IMR-90 (cell line): ENCODE data around the gene BHLHE23. TPM values are rescaled to one million over a fixed set of nuclear protein-coding genes. Genes with fewer than 3 reads are reported as not detected.

ENCODE experiments used
- ATAC-seq: fragments of 200-7000 bp; cut with Tn5 transposase; 2 replicates; pipeline ENCODE4 v1.9.1; 2020; ENCODE audit warnings: low read depth, mild to moderate bottlenecking, moderate library complexity
- BruUV-seq: library from RNA; stranded (reverse); fragments of 400-500 nt; replicated peaks from 2 replicates; lab custom pipeline; 2021; lab: Mats Ljungman, UMichigan
- CTCF ChIA-PET: fragments of 300-600 bp; formaldehyde crosslinking; extraction: SDS; loops from one replicate; lab custom pipeline; 2021; ENCODE audit warnings: antibody characterized with exemption; lab: Yijun Ruan, JAX
- POLR2A ChIA-PET: fragments of 300-600 bp; sonication (Branson Sonifier 250); formaldehyde crosslinking; loops from one replicate; lab custom pipeline; 2022; ENCODE audit warnings: antibody characterized with exemption; ENCODE audit not compliant: unreplicated experiment; lab: Charles Lee
- DNase-seq: peaks from one replicate; pipeline ENCODE4 v3.0.0; 2013
- H2AFZ ChIP-seq: replicated peaks from 2 replicates; pipeline ENCODE3; 2013; ENCODE audit warnings: low read length, mild to moderate bottlenecking; ENCODE audit not compliant: poor library complexity
- H2AK5ac ChIP-seq: 2 replicates; pipeline ENCODE4 v1.6.1; 2013; ENCODE audit warnings: low read depth, low read length, inconsistent platforms
- H2AK9ac ChIP-seq: replicated peaks from 2 replicates; pipeline ENCODE3; 2013; ENCODE audit warnings: mild to moderate bottlenecking, low read depth, low read length, moderate library complexity; ENCODE audit not compliant: poor library complexity
- H2BK120ac ChIP-seq: 2 replicates; pipeline ENCODE4 v1.6.1; 2013; ENCODE audit warnings: low read depth, low read length, inconsistent platforms
- H2BK15ac ChIP-seq: 3 replicates; pipeline ENCODE4 v1.6.1; 2013; ENCODE audit warnings: low read depth, low read length, inconsistent platforms
- H2BK20ac ChIP-seq: 2 replicates; pipeline ENCODE4 v1.6.1; 2013; ENCODE audit warnings: low read depth, mild to moderate bottlenecking, inconsistent platforms, low read length, moderate library complexity
- H2BK5ac ChIP-seq: 2 replicates; pipeline ENCODE4 v1.6.1; 2013; ENCODE audit warnings: mild to moderate bottlenecking, low read depth, low read length, inconsistent platforms; ENCODE audit not compliant: poor library complexity, severe bottlenecking
- H3K14ac ChIP-seq: replicated peaks from 2 replicates; pipeline ENCODE4 v1.6.1; 2013; ENCODE audit warnings: low read depth, low read length, inconsistent platforms
- H3K18ac ChIP-seq: 2 replicates; pipeline ENCODE4 v1.6.1; 2013; ENCODE audit warnings: low read depth, low read length, control low read depth
- H3K23ac ChIP-seq: 2 replicates; pipeline ENCODE4 v1.6.1; 2013; ENCODE audit warnings: low read depth, low read length, inconsistent platforms
- H3K27ac ChIP-seq: 2 replicates; pipeline ENCODE4 v1.5.1; 2013; ENCODE audit warnings: mild to moderate bottlenecking, control low read depth, low read length; ENCODE audit not compliant: insufficient read depth
- H3K27me3 ChIP-seq: 2 replicates; pipeline ENCODE4 v1.6.1; 2013; ENCODE audit warnings: low read length; ENCODE audit not compliant: control insufficient read depth, insufficient read depth
- H3K36me3 ChIP-seq: 2 replicates; pipeline ENCODE4 v1.6.1; 2013; ENCODE audit warnings: low read length, mixed read lengths; ENCODE audit not compliant: control insufficient read depth, insufficient read depth
- H3K4ac ChIP-seq: 2 replicates; pipeline ENCODE4 v1.6.1; 2013; ENCODE audit warnings: low read depth, low read length, inconsistent platforms
- H3K4me1 ChIP-seq: 2 replicates; pipeline ENCODE4 v1.6.1; 2013; ENCODE audit warnings: low read length, mixed read lengths; ENCODE audit not compliant: control insufficient read depth, insufficient read depth
- H3K4me2 ChIP-seq: 2 replicates; pipeline ENCODE4 v1.6.1; 2013; ENCODE audit warnings: low read depth, mild to moderate bottlenecking, control low read depth, low read length, moderate library complexity
- H3K4me3 ChIP-seq: 2 replicates; pipeline ENCODE4 v1.5.1; 2013; ENCODE audit warnings: low read depth, mild to moderate bottlenecking, control low read depth, low read length, moderate library complexity; ENCODE audit not compliant: insufficient read depth
- H3K56ac ChIP-seq: 2 replicates; pipeline ENCODE4 v1.6.1; 2013; ENCODE audit warnings: low read length, inconsistent platforms; ENCODE audit not compliant: insufficient read depth; ENCODE audit errors: extremely low read depth
- H3K79me1 ChIP-seq, 2 experiments: 2 replicates each; pipeline ENCODE4 v1.6.1; 2013; ENCODE audit warnings: low read length in 2 of 2, inconsistent platforms in 1 of 2, low read depth in 1 of 2
- H3K9ac ChIP-seq: 2 replicates; pipeline ENCODE4 v1.6.1; 2013; ENCODE audit warnings: low read depth, low read length, control low read depth
- H3K9me1 ChIP-seq: 2 replicates; pipeline ENCODE4 v1.6.1; 2013; ENCODE audit warnings: low read length, inconsistent platforms; ENCODE audit not compliant: insufficient read depth
- H3K9me3 ChIP-seq: 2 replicates; pipeline ENCODE4 v1.6.1; 2013; ENCODE audit warnings: low read length; ENCODE audit not compliant: control insufficient read depth, insufficient read depth
- H4K20me1 ChIP-seq: 2 replicates; pipeline ENCODE4 v1.6.1; 2013; ENCODE audit warnings: low read length, inconsistent platforms; ENCODE audit not compliant: insufficient read depth
- H4K5ac ChIP-seq: 2 replicates; pipeline ENCODE4 v1.6.1; 2013; ENCODE audit warnings: mild to moderate bottlenecking, low read depth, low read length, control low read depth
- H4K8ac ChIP-seq, 2 experiments: 2 replicates each; pipeline ENCODE4 v1.6.1; 2013; ENCODE audit warnings: low read depth in 2 of 2, low read length in 2 of 2, control low read depth in 1 of 2, inconsistent platforms in 1 of 2
- H4K91ac ChIP-seq: 2 replicates; pipeline ENCODE4 v1.6.1; 2013; ENCODE audit warnings: low read depth, low read length, inconsistent platforms; ENCODE audit not compliant: insufficient read depth
- ELK1 ChIP-seq: fragments of 150-350 bp; IDR thresholded peaks from 2 replicates; pipeline ENCODE4 v1.6.1; 2016; ENCODE audit warnings: low read depth, mild to moderate bottlenecking, low read length, moderate library complexity, borderline replicate concordance
- MAFK ChIP-seq: IDR thresholded peaks from 2 replicates; pipeline ENCODE4 v1.6.1; 2012; ENCODE audit warnings: low read depth, low read length, improper control_type of control experiment
- RAD21 ChIP-seq: IDR thresholded peaks from 2 replicates; pipeline ENCODE4 v1.6.1; 2012; ENCODE audit warnings: low read length, improper control_type of control experiment
- WGBS, 2 experiments: methylation state at CpG; one replicate each; pipeline versions ENCODE4 v1.1.5 to v1.1.7; 2013; ENCODE audit warnings: missing lambda C conversion rate in 2 of 2; ENCODE audit not compliant: insufficient read length in 1 of 2; ENCODE audit errors: extremely low coverage in 2 of 2; 5-methylcytosine and 5-hydroxymethylcytosine counted together
- dilution Hi-C: fragments of 300-500 bp; cut with HindIII; formaldehyde crosslinking; loops from one replicate; pipeline ENCODE4 v1.14.3; 2018; ENCODE audit warnings: low sequenced_read_pairs; ENCODE audit not compliant: unreplicated experiment
- in situ Hi-C: fragments of 300-500 bp; cut with MboI; formaldehyde crosslinking; loops from 3 replicates; pipeline ENCODE4 v1.14.3; 2019; ENCODE audit warnings: low sequenced_read_pairs, inconsistent platforms, mixed read lengths
- intact Hi-C: fragments of 100-400 bp; cut with micrococcal nuclease; formaldehyde crosslinking; loops from 2 replicates; pipeline ENCODE4 v1.10.0; 2022
- polyA plus RNA-seq, 3 experiments: library from polyadenylated mRNA; depleted of rRNA; stranded (reverse); fragments of >200 nt; gene quantifications; 2 replicates each; pipeline ENCODE4 v1.2.3, GENCODE V29; 2012; ENCODE audit warnings: low replicate concordance in 1 of 3
- total RNA-seq: library from RNA; depleted of rRNA; stranded (reverse); fragments of >200 nt; gene quantifications from 2 replicates; pipeline ENCODE4 v1.2.3, GENCODE V29; 2012

Gene BHLHE23
- total and polyA plus RNA-seq, 2 of the 4 experiments (the other 2 are of a cell fraction) = not detected

- Histone ChIP-seq H3K4me1 (no peaks in the 10 kb centered on the region), H3K27me3 (peaks cover 87% of the 10 kb centered on the region), H4K91ac (no peak overlapping the region), H3K4me2 (no peak overlapping the region), H3K23ac (no peak overlapping the region), H3K27ac (no peak overlapping the region), H3K9ac (no peak overlapping the region), H2BK5ac (no peak overlapping the region), H2AK9ac (no peak overlapping the region), H2BK120ac (no peak overlapping the region), H3K9me1 (no peaks in the 10 kb centered on the region), H3K36me3 (no peaks in the 10 kb centered on the region), H2AFZ (no peak overlapping the region), H3K4ac (no peak overlapping the region), H4K20me1 (0 out of 2 replicates have a peak, but pooled peaks cover 4% of the 10 kb centered on the region), H3K18ac (no peak overlapping the region), H3K79me1 (no peaks in the 10 kb centered on the region), H3K4me3 (no peak overlapping the region), H4K5ac (no peak overlapping the region), H4K8ac (no peak overlapping the region), H3K14ac (no peak overlapping the region), H2AK5ac (no peak overlapping the region), H3K9me3 (peaks cover 6% of the 10 kb centered on the region), H2BK15ac (no peak overlapping the region), H3K56ac (no peak overlapping the region), H2BK20ac (no peak overlapping the region)
- POLR2A ChIA-PET = no interaction called here
- BruUV-seq = no TSS peak
- ATAC-seq = no peak
- in situ Hi-C loops (loop anchor here (25.0 kb wide), 1 partner anchor 321 kb away; no protein-coding TSS in a partner anchor), intact Hi-C loops (loop anchor here (5.0 kb wide), 1 partner anchor 201 kb away; no protein-coding TSS in a partner anchor), dilution Hi-C loops (no loop called here)
- DNase-seq = no peak
- CTCF ChIA-PET = interaction anchor here (1.9 kb wide), 1 partner anchor 35 kb away, joined by 12 read pairs; no protein-coding TSS in a partner anchor
- no peak for TF ChIP-seq ELK1
- TF ChIP-seq RAD21 = no peak
- no peak for TF ChIP-seq MAFK
- 21% methylated on average over 17 of the region's 46 CpGs; no CpG with 5 or more reads in 1 of the 2 experiments for WGBS, 2 experiments
Measured at GRCh38 chr20:63007646-63008488, 1.1 kb upstream of the BHLHE23 start.
